Cardiac muscle cell (in vitro differentiated cells and primary cell): ENCODE measurements around the gene COL23A1. TPM values are rescaled to one million over a fixed set of nuclear protein-coding genes. Genes with fewer than 3 reads are reported as not detected.
"Not testable (repeated sequence)": the region's sequence is repeated elsewhere in the genome, so short reads cannot be mapped to it uniquely, and the experiment has no call there.

Experiments
- DNase-seq, 2 donors: peaks; one replicate each; pipeline versions ENCODE4 v3.0.0 to v3.0.0-alpha.2; 2010 to 2017; ENCODE audit warnings: low read depth in 1 of 2, low spot score in 1 of 2
- H3K27ac ChIP-seq: fragments of 200-600 bp; sonication (generic); 2 replicates; pipeline ENCODE4 v1.5.1; 2016
- H3K27me3 ChIP-seq: fragments of 200-600 bp; sonication (generic); 2 replicates; pipeline ENCODE4 v1.6.0; 2016; ENCODE audit warnings: control low read depth
- H3K36me3 ChIP-seq: fragments of 200-600 bp; sonication (generic); 2 replicates; pipeline ENCODE4 v1.5.1; 2016; ENCODE audit warnings: control low read depth
- H3K4me1 ChIP-seq: fragments of 200-600 bp; sonication (generic); 2 replicates; pipeline ENCODE4 v1.8.1; 2017; ENCODE audit warnings: low read depth, mild to moderate bottlenecking, mixed run types
- H3K4me3 ChIP-seq: fragments of 200-600 bp; sonication (generic); 2 replicates; pipeline ENCODE4 v1.5.1; 2016; ENCODE audit warnings: mild to moderate bottlenecking
- H3K9me3 ChIP-seq: fragments of 200-600 bp; sonication (generic); 2 replicates; pipeline ENCODE4 v1.5.1; 2017; ENCODE audit warnings: low read depth, mild to moderate bottlenecking, control low read depth
- polyA plus RNA-seq: library from polyadenylated mRNA; unstranded; fragments of >200 nt; fragmentation: Nextera tagmentation; extraction: Ambion mirVana; gene quantifications from 2 replicates; pipeline ENCODE4 v1.2.1, GENCODE V29; 2016
- total RNA-seq: library from RNA; depleted of rRNA; stranded (reverse); fragments of >200 nt; gene quantifications from 2 replicates; pipeline ENCODE4 v1.2.3, GENCODE V29; 2016
- TF ChIP-seq, protein P1 (sequence below): IDR thresholded peaks from 2 replicates; pipeline ENCODE4 v1.5.1; 2012; ENCODE audit warnings: low read depth, mild to moderate bottlenecking, low read length

COL23A1 gene
- total and polyA plus RNA-seq, 2 experiments from 2014 or later: 28.9 to 43.0 TPM

DNA sequence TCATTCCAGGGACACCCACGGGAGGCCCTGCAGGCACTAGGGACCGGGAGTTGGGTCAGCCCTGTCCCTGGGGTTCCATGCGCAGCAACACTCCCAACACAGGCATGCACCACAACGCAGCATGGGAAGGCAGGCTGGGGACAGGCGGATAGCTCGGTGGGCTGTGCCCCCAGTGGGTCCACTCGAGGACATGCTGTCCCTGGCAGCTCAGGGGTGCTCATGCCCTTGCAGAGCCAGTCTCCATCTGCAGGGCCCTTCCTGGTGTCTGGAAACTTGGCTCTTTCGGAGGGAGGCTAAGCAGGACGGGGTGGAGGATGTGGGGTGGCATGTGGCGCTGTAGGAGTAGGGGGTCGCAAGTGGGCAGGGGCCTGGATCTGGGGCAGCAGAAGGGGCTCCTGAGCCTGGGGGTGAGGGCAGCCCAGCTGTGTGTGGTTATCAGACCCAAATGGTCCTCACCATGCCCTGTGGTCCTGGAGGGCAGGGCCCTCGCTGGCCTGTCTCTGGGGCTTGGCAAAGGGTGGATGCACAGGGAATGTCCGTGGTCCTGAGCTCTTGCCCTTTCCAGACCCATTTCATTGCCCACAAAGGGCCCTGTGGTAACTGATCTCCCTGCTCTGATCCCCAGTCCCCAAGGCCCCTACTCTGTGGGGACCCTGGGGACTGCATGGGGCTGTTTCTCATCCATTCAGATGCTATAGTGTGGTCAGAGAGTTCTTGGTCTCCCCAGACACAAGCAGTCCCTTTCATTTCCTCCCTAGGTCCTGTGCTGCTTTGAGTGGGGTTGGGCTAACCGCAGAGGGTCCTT is 267.3 kb downstream of the COL23A1 start:
- Histone ChIP-seq H3K9me3 (no peaks in the 10 kb centered on the region), H3K4me1 (no peaks in the 10 kb centered on the region), H3K27ac (no peak overlapping the region), H3K36me3 (no peaks in the 10 kb centered on the region), H3K4me3 (no peak overlapping the region), H3K27me3 (no peaks in the 10 kb centered on the region)
- DNase-seq: no peak
- TF ChIP-seq, protein P1, sequence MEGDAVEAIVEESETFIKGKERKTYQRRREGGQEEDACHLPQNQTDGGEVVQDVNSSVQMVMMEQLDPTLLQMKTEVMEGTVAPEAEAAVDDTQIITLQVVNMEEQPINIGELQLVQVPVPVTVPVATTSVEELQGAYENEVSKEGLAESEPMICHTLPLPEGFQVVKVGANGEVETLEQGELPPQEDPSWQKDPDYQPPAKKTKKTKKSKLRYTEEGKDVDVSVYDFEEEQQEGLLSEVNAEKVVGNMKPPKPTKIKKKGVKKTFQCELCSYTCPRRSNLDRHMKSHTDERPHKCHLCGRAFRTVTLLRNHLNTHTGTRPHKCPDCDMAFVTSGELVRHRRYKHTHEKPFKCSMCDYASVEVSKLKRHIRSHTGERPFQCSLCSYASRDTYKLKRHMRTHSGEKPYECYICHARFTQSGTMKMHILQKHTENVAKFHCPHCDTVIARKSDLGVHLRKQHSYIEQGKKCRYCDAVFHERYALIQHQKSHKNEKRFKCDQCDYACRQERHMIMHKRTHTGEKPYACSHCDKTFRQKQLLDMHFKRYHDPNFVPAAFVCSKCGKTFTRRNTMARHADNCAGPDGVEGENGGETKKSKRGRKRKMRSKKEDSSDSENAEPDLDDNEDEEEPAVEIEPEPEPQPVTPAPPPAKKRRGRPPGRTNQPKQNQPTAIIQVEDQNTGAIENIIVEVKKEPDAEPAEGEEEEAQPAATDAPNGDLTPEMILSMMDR: no peak

DNA sequence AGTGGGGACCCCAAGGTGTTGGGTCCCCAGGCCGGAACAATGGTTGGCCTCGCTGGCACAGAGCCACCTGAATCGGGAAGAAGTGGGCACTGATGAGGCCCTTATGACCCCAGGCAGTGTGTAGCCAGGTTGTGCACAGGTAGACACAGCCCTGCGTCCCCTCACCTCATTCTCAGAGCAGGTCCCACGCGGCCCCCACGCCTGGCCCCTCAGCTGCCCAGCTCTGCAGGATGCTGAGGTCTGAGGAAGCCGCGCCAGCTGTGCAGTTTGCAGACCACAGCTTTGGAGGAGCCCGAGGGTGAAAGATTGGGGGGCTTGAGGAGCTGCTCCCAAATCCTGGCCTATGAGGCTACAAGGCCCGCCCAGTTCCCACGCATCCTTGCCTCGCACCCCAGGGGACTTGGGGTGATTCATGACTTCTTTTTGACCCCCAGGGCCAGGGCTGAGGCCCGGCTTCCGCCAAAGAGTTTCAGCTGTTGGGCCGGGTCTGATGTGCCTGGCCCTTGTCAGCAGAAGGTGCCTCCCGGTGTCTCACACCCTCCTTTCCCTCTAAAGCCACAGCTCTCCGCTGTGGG is 269.8 kb downstream of the COL23A1 start:
- no peaks in the 10 kb centered on the region for H3K9me3 ChIP-seq
- no peaks in the 10 kb centered on the region for H3K27me3 ChIP-seq
- TF ChIP-seq, protein P1: no peak
- no peaks in the 10 kb centered on the region for H3K4me1 ChIP-seq
- no peaks in the 10 kb centered on the region for H3K36me3 ChIP-seq
- DNase-seq: no peak
- no peak overlapping the region for H3K4me3 ChIP-seq
- no peak overlapping the region for H3K27ac ChIP-seq

DNA sequence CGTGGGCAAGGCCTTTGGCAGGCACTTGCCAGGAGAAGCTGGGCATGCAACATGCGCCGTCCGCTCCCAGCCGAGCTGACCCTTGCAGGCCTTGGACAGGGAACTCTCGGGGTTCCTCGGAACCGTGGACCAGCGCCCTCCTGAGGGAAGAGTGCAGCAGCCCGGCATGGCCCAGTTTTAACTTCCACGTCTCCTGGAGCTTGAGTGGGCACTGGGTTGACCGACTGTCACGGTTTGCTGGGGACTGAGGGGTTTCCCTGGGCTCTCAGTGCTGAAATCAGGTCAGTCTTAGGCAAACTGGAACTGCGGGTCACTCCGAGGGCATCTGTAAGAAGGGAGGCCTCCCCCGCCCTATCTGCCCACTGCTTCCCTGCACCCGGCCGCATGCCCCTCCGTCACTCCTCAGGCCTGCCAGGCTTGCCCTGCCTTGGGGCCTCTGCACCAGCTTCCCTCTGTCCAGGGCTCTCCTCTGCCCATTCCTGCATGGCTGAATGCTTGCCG is 270.6 kb downstream of the COL23A1 start:
- Histone ChIP-seq H3K36me3 (no peaks in the 10 kb centered on the region), H3K4me1 (no peaks in the 10 kb centered on the region), H3K9me3 (no peaks in the 10 kb centered on the region), H3K4me3 (no peak overlapping the region), H3K27ac (no peak overlapping the region), H3K27me3 (no peaks in the 10 kb centered on the region)
- no peak for DNase-seq
- TF ChIP-seq, protein P1: no peak

DNA sequence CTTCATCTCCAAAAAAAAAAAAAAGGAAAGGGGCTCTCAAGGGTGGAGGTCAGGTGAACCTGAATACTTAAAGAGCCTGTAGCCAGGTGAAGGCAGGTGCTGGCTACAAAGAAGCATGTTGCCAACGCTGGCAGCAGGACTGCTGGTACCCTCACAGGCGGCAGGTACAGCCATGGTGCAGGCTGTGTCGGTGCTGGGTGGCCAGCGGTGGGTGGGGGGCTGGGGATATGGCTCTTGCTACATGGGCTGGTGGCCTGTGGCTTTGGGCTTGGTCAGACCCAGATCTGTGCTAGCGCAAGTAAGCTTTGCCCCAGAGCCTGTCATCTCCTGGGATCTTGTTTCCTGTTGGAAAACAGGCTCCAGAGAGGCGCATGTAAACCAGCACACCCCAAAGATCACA is 271.3 kb downstream of the COL23A1 start:
- no peak overlapping the region for H3K4me3 ChIP-seq
- H3K4me1 ChIP-seq: no peaks in the 10 kb centered on the region
- H3K36me3 ChIP-seq: no peaks in the 10 kb centered on the region
- no peak overlapping the region for H3K27ac ChIP-seq
- no peaks in the 10 kb centered on the region for H3K9me3 ChIP-seq
- no peak for DNase-seq
- TF ChIP-seq, protein P1: no peak
- no peaks in the 10 kb centered on the region for H3K27me3 ChIP-seq

DNA sequence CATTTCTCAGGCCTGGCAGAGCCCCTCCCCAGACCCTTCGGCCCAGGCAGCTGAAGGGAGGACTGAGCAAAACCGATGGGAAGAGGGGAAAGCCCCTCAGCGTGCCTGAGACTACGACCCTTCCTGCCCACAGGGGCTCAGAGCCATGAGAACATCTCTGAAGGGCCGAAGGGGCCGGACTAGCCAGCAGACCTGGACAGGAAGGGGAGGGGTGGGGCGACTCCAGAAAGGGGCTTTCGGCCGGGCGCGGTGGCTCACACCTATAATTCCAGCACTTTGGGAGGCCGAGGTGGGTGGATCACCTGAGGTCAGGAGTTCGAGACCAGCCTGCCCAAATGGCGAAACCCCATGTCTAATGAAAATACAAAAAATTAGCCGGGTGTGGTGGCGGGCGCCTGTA is 271.8 kb downstream of the COL23A1 start:
- no peaks in the 10 kb centered on the region for H3K4me1 ChIP-seq
- no peaks in the 10 kb centered on the region for H3K9me3 ChIP-seq
- H3K27me3 ChIP-seq: no peaks in the 10 kb centered on the region
- no peak for DNase-seq
- no peaks in the 10 kb centered on the region for H3K36me3 ChIP-seq
- H3K4me3 ChIP-seq: no peak overlapping the region
- H3K27ac ChIP-seq: no peak overlapping the region
- TF ChIP-seq, protein P1: no peak

DNA sequence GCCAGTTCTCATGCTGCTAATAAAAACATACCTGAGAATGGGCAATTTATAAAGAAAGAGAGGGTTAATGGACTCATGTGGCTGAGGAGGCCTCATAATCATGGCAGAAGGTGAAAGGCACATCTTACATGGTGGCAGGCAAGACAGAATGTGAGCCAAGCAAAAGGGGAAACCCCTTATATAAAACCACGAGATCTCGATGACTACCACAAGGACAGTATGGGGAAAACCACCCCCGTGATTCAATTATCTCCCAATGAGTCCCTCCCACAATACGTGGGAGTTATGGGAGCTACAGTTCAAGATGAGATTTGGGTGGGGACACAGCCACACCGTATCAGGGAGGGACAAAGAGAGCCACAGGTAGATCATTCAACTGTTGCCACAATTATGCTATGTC is 272.5 kb downstream of the COL23A1 start:
- not testable (repeated sequence) for H3K9me3 ChIP-seq, H3K4me3 ChIP-seq, H3K4me1 ChIP-seq, DNase-seq, H3K36me3 ChIP-seq, H3K27me3 ChIP-seq, H3K27ac ChIP-seq
